ENCODE results near the gene PAX8. TPM values are rescaled to one million over a fixed set of nuclear protein-coding genes. Genes with fewer than 3 reads are reported as not detected.
"Not testable (repeated sequence)": the region's sequence is repeated elsewhere in the genome, so short reads cannot be mapped to it uniquely, and the experiment has no call there.

The PAX8 gene
- 1 to 10 TPM; 2.6 to 4.1 TPM for total RNA-seq

DNA sequence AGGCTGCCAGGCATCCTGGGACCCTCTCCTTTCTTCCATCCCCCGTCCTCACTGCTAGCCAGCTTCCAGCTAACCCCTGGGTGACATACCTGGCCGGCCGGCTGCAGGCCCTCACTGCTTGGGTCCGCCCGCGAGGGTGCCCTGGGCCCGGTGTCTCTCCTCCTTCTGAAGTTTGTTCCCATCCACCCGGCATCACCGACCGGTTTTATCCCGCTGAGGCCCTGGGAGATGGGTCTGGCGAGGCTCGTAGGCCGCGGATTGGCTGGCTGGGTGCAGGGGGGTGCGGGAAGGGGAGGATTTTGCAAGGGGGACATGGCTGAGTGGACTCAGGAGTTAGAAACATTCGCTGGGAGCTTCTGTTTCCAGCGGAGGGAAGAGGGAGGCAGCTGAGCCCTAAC, at the start of gene PAX8:
TSS of gene PAX8 (minus strand) at position 180 of the 398 bp plus-strand sequence. CDS start 527 bp downstream, outside the sequence.
- Mint-ChIP-seq H3K27me3 (peaks cover 34% of the 10 kb centered on the region), H3K4me1 (ENCODE audit: low read depth) (peaks cover 9% of the 10 kb centered on the region), H3K4me3 (no peak within 1 kb of the TSS), H3K27ac (no peak within 1 kb of the TSS), H3K36me3 (no peaks in the 10 kb centered on the region), H3K9me3 (no peaks in the 10 kb centered on the region)
- ChIA-PET CTCF (interaction anchor here (2.9 kb wide), 1 partner anchor 29 kb away, joined by 7 read pairs; no protein-coding TSS in a partner anchor), POLR2A (no interaction called here)
- intact Hi-C loops (cut with micrococcal nuclease): no loop called here
- DNase-seq: no peak

DNA sequence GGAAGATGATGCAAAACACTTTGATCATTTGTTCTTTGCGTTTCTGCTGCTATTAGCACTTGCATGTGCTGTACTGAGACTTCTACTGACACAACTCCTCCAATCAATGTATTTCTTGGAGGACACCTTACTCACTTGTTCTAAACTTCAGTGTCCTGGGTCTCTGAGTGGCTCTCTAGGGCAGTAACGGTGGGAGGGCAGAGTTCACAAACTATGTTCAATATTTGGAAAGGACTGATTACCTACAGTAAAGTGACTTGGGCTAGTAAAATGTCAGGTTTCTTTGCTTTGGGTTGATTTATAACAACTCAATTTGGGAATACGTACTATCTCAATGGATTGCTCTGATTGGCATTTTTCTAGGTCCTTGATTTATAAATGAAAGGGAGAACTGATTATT, 49.3 kb upstream of the PAX8 start:
- H3K27me3 Mint-ChIP-seq: peaks cover 3% of the 10 kb centered on the region
- peaks cover 21% of the 10 kb centered on the region for H3K4me1 Mint-ChIP-seq (ENCODE audit: low read depth)
- no peaks in the 10 kb centered on the region for H3K9me3 Mint-ChIP-seq
- ChIA-PET CTCF (no interaction called here), POLR2A (no interaction called here)
- DNase-seq: no peak
- intact Hi-C loops (cut with micrococcal nuclease): no loop called here
- no peaks in the 10 kb centered on the region for H3K36me3 Mint-ChIP-seq
- no peak overlapping the region for H3K4me3 Mint-ChIP-seq
- H3K27ac Mint-ChIP-seq: no peak overlapping the region

DNA sequence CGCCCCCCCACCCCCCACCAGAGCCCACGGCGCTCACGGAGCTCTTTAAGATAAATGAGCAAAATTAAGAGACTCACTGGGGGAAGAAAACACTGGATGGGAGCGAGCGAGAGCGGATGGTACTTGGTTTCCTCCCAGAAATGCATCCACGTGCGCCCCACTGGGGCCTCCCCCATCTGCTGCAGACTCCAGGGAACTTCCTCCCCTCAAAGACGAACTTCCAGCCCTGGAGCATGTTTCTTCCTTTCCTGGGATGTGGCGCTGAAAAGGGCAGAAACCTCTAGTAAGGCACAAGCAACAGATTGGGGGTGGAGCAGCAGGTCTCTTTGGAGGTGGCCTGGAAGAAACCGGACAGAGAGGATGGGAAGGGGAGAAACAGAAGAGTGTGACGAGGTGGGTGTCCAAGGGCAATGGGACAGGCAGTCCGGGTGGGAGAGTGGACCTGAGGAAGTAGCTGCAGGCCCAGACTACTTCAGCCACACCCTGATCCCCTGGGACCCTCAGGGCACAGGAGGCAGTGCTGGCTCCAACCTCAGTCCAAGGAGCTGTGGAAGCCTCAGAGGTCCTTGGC, 46.5 kb upstream of the PAX8 start:
- H3K4me3 Mint-ChIP-seq: peak overlapping the region; percentile 65
- DNase-seq; CTCF ChIA-PET; POLR2A ChIA-PET; H3K27me3 Mint-ChIP-seq; H3K9me3 Mint-ChIP-seq; intact Hi-C loops (cut with micrococcal nuclease); H3K36me3 Mint-ChIP-seq; H3K27ac Mint-ChIP-seq: not testable (repeated sequence)
- peaks cover 21% of the 10 kb centered on the region for H3K4me1 Mint-ChIP-seq (ENCODE audit: low read depth)

DNA sequence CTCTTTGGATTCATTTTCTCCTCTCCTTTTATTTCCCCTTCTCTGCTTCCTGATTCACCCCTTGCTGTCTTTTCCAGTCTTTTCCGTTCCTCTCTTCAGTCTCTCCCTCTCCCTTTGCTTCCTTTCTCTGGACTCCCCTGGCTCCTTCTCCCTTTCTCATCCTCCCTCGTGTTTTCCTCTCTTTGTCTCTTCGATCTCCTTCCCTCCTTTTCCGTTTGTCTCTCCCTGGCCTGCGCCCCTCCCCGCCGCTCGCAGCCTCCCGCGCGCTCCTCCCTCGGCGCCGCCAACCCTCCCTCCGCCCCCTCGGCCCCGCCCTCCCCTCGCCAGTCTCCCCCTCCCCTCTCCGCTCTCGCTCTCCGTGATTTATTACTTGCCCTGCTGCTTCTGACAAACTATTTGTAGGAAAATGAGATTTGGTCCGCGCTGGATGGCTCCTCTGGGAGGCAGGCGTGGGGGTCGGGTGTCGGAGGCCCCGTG, 46.0 kb upstream of the PAX8 start:
- Mint-ChIP-seq H3K4me3 (peak overlapping the region; percentile 58), H3K9me3 (no peaks in the 10 kb centered on the region), H3K27me3 (peaks cover 6% of the 10 kb centered on the region), H3K4me1 (ENCODE audit: low read depth) (peaks cover 18% of the 10 kb centered on the region), H3K36me3 (no peaks in the 10 kb centered on the region), H3K27ac (peak overlapping the region; percentile 46)
- intact Hi-C loops (cut with micrococcal nuclease): no loop called here
- ChIA-PET CTCF (no interaction called here), POLR2A (no interaction called here)
- DNase-seq: peak; percentile 59

DNA sequence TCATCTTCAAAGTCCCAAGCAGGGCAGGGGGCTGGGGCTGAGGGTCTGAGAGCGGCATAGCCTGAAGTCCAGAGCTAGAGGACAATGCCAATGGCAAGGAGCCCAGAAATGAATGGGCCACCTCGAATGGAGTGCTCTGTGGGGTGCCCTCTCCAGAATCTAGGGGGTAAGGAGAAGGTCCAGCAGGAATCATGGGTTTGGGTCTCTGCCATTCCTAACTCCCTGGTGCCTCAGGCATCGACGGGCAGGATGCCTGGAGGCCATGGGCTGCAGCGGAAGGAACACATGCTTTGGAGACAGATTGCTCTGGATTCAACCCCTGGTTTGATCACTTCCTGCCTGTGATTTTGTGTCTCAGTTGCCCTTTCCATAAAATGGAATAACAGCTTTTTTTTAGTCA, 44.4 kb upstream of the PAX8 start:
- H3K36me3 Mint-ChIP-seq; H3K9me3 Mint-ChIP-seq; intact Hi-C loops (cut with micrococcal nuclease); DNase-seq; H3K27me3 Mint-ChIP-seq; POLR2A ChIA-PET; H3K27ac Mint-ChIP-seq; CTCF ChIA-PET; H3K4me3 Mint-ChIP-seq: not testable (repeated sequence)
- peaks cover 12% of the 10 kb centered on the region for H3K4me1 Mint-ChIP-seq (ENCODE audit: low read depth)

DNA sequence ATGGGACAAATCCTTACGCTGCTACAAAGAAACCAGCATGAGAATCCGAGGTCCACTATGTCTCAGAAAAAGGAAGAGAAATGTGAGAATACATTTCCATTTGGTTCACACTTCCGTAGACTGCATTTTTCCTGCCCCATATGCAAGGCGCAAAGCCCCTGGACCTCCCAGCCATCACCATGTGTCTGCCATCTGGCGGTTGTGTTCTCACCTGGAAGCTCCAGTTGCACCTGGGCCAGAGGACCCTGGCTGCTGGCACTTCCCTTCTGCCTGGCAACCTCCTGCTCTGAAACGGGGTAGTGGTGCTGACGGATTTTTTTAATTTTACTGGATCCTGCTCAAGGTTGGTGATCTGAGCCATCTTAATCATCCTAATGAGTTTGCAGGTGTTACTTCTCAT, 41.4 kb upstream of the PAX8 start:
- H3K9me3 Mint-ChIP-seq; POLR2A ChIA-PET; H3K27ac Mint-ChIP-seq; H3K4me1 Mint-ChIP-seq (ENCODE audit: low read depth); CTCF ChIA-PET; intact Hi-C loops (cut with micrococcal nuclease); DNase-seq; H3K4me3 Mint-ChIP-seq; H3K36me3 Mint-ChIP-seq; H3K27me3 Mint-ChIP-seq: not testable (repeated sequence)

DNA sequence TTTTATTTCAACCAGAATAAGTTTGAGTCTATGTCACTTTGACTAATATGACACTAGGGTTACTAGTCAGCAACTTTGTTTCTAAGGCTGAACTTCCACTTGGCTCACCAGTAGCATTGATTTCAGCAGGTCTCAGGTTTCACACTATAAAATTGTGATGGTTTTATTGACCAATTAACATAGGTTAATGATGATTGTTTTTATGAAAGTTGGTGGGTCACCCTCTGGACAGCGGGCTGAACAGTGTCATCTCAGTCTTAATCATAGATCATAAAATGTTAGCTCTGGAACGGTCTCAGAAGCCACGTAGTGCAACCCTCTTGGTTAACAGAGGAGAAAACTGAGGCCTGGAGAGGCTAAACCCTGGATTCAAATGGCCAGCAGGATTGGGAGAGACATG, 40.2 kb upstream of the PAX8 start:
- H3K27me3 Mint-ChIP-seq; H3K27ac Mint-ChIP-seq; DNase-seq; POLR2A ChIA-PET; intact Hi-C loops (cut with micrococcal nuclease); H3K4me1 Mint-ChIP-seq (ENCODE audit: low read depth); CTCF ChIA-PET; H3K36me3 Mint-ChIP-seq; H3K9me3 Mint-ChIP-seq; H3K4me3 Mint-ChIP-seq: not testable (repeated sequence)

DNA sequence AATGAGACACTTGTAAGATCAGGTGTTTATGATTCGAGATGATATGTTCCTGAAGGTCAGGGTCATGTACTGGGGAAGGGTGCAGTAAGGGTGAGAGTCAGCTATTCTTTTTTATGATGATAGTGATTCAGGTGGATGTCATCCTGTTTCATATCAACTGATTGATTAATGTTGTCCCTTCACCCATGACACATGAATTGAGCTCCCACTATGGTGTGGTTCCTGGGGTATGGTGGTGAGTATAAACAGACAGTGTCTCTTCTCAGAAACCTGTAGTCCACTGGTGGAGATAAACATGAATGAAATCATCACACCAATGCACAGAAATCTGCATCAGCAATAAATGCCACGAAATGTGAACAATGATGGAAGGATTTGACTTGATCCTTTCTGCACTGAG, 37.4 kb upstream of the PAX8 start:
- Mint-ChIP-seq H3K9me3 (no peaks in the 10 kb centered on the region), H3K4me1 (ENCODE audit: low read depth) (peaks cover 2% of the 10 kb centered on the region), H3K27ac (no peak overlapping the region), H3K36me3 (no peaks in the 10 kb centered on the region), H3K27me3 (peaks cover 4% of the 10 kb centered on the region), H3K4me3 (no peak overlapping the region)
- intact Hi-C loops (cut with micrococcal nuclease): no loop called here
- ChIA-PET POLR2A (no interaction called here), CTCF (interaction anchor here (1.6 kb wide), 1 partner anchor 19 kb away, joined by 6 read pairs; no protein-coding TSS in a partner anchor)
- DNase-seq: no peak

DNA sequence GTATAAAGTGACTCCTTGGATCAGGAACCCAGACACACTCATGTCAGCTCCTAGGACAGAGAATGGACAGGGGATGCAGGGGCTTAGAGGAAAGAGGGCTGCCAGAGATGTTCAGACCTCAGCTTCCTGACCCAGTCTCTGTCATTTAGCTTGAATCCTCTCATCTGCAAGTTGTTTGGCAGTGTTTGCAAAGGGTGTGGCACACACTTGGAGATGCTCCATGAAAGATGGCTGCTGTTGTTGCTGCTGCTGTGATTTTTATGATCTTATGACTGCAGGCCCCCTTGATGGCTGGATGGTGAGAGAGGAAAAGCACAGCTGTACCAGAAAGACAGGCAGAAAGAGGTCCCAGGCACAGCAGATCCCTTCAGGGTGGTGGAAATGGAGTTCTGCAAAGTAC, 35.9 kb upstream of the PAX8 start:
- H3K4me1 Mint-ChIP-seq (ENCODE audit: low read depth); H3K4me3 Mint-ChIP-seq; H3K9me3 Mint-ChIP-seq; DNase-seq; POLR2A ChIA-PET; intact Hi-C loops (cut with micrococcal nuclease); H3K27me3 Mint-ChIP-seq; H3K27ac Mint-ChIP-seq; H3K36me3 Mint-ChIP-seq; CTCF ChIA-PET: not testable (repeated sequence)

DNA sequence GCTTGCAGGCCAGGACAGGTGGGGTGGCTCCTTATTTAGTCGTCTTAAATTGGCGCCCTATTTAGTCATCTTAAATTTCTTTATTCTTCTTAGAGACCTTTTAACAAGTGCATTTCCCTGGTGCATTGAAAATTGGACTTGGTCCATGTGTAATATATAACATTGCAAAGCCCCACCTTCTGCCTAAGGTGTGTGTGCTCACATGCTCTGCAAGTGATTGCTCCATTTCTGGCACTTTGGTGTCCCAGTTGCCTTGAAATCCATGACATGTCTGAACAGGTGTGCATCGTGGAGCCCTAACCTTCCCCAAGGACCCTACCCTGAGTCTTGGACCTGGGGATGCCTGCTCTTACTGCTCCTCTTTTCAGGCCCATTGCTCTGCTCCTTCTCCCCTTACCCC, 35.5 kb upstream of the PAX8 start:
- CTCF ChIA-PET; H3K4me1 Mint-ChIP-seq (ENCODE audit: low read depth); H3K4me3 Mint-ChIP-seq; H3K27ac Mint-ChIP-seq; H3K36me3 Mint-ChIP-seq; H3K27me3 Mint-ChIP-seq; DNase-seq; intact Hi-C loops (cut with micrococcal nuclease); H3K9me3 Mint-ChIP-seq; POLR2A ChIA-PET: not testable (repeated sequence)

DNA sequence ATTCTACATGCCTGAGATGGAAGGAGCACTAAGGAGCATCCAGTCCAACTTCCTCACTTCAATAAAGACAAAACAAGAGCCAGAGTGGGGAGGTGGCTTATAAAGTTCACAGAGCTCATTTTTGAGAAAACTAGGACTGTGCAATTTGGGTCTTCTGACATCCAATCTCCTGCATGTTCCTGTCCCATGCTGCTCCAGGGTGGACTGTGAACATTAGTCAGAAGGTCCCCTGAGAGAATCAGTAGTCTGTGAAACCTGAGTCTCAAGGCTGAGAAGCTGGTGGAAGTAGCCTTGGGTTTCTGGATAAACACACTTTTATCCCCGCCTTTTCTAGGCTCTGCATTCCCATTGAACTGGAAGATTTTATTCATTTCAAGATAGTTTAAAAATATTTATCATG, 33.1 kb upstream of the PAX8 start:
- POLR2A ChIA-PET; intact Hi-C loops (cut with micrococcal nuclease); H3K27me3 Mint-ChIP-seq; DNase-seq; H3K27ac Mint-ChIP-seq; H3K4me3 Mint-ChIP-seq; CTCF ChIA-PET; H3K4me1 Mint-ChIP-seq (ENCODE audit: low read depth); H3K36me3 Mint-ChIP-seq; H3K9me3 Mint-ChIP-seq: not testable (repeated sequence)

DNA sequence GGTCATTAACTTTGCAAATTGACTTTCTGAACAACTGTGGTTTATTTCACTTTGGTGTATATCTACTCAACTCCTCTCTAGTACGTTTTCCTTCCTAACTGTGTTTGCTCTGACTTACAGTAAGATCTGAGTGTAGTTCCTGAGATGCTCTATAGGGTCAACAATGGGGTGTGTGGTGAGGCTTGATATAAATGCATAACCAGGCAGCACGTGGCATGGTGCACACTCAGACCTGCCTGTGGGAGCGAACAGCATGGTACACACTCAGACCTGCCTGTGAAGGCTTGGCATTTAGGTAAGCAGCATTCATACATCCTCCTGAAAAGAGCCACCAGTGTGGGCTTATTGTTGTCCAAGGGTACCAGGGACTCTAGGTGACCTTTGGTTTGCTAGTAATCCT, 32.5 kb upstream of the PAX8 start:
- intact Hi-C loops (cut with micrococcal nuclease); DNase-seq; CTCF ChIA-PET; H3K27ac Mint-ChIP-seq; H3K27me3 Mint-ChIP-seq; H3K9me3 Mint-ChIP-seq; H3K4me3 Mint-ChIP-seq; H3K36me3 Mint-ChIP-seq; POLR2A ChIA-PET; H3K4me1 Mint-ChIP-seq (ENCODE audit: low read depth): not testable (repeated sequence)

DNA sequence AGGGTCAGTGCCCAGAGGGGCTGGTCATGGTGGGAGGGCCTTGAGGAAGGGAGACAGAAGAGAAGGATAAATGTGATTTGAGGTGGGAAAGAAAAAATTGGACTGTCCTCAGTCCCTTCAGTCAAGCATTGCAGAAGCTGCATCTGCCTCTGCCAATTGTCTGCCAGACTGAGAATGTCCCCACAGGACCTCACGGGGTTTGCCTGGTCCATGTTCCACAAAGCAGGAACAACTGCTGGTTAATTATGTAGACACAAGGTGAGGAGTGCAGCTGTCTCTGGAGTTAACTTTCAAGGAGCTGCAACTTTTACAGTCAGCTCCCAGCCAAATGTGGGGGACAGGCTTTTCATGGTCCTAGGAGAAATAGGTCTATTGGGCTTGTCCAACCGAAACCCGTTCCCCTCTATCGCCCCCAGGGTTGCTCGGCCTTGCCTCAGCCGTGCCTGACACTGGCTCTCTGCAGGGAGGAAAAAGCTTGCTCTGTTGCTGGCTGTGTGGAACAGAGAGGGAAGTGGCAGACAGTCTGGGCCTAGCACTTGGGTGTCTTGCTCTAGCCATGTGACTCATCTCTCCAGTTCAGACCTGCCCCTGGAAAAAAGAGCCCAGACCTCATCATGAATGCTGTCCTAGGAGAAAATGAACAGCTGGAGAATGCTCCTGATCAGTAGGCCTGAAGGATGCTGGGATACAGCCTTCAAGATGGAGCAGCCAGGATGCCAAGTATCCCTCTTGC, 31.1 kb upstream of the PAX8 start:
- no peaks in the 10 kb centered on the region for H3K9me3 Mint-ChIP-seq
- no peak for DNase-seq
- no peak overlapping the region for H3K27ac Mint-ChIP-seq
- ChIA-PET POLR2A (no interaction called here), CTCF (no interaction called here)
- intact Hi-C loops (cut with micrococcal nuclease): no loop called here
- no peak overlapping the region for H3K4me3 Mint-ChIP-seq
- no peaks in the 10 kb centered on the region for H3K4me1 Mint-ChIP-seq (ENCODE audit: low read depth)
- H3K36me3 Mint-ChIP-seq: no peaks in the 10 kb centered on the region
- H3K27me3 Mint-ChIP-seq: peaks cover 3% of the 10 kb centered on the region
